Ovary (tissue), 9 donors: Measurements from ENCODE around the gene LRRC9. TPM values are rescaled to one million over a fixed set of nuclear protein-coding genes. Genes with fewer than 3 reads are reported as not detected.

Experiments used
- DNase-seq, 5 donors: peaks; one replicate each; pipeline ENCODE4 v3.0.0-alpha.2; 2019 to 2020
- H3K27ac ChIP-seq, 2 donors: fragments of 200-600 bp; one replicate each; pipeline versions ENCODE4 v1.5.1 to v1.8.0; 2019 to 2022
- H3K27me3 ChIP-seq: fragments of 200-600 bp; one replicate; pipeline ENCODE4 v1.8.0; 2022
- H3K36me3 ChIP-seq: fragments of 200-600 bp; sonication (generic); one replicate; pipeline ENCODE4 v1.5.1; 2019
- H3K4me1 ChIP-seq: one replicate; pipeline ENCODE4 v1.8.1; 2013; ENCODE audit warnings: mild to moderate bottlenecking, moderate library complexity; ENCODE audit not compliant: insufficient read depth
- H3K4me3 ChIP-seq: fragments of 200-600 bp; sonication (generic); one replicate; pipeline ENCODE4 v1.5.1; 2017
- H3K9me3 ChIP-seq, 2 donors: fragments of 200-600 bp in 1 of 2; sonication (generic) in 1 of 2; one replicate each; pipeline versions ENCODE4 v1.5.1 to v1.8.1; 2013 to 2019; ENCODE audit warnings: mild to moderate bottlenecking in 1 of 2, moderate library complexity in 1 of 2
- CTCF ChIP-seq, 3 donors: fragments of 450-650 bp in 2 of 3; fragments of 200-600 bp in 1 of 3; IDR thresholded peaks; one replicate each; pipeline versions ENCODE4 v1.5.1 to v1.8.0; 2016 to 2022; ENCODE audit warnings: antibody characterized with exemption in 3 of 3, mild to moderate bottlenecking in 1 of 3
- EP300 ChIP-seq: sonication (generic); formaldehyde crosslinking; IDR thresholded peaks from one replicate; pipeline ENCODE4 v1.6.1; 2017; ENCODE audit warnings: antibody characterized with exemption
- POLR2A ChIP-seq: fragments of 450-650 bp; IDR thresholded peaks from one replicate; pipeline ENCODE4 v1.6.1; 2017; ENCODE audit warnings: antibody characterized with exemption, mild to moderate bottlenecking, moderate library complexity
- WGBS, 3 donors: extraction: QIAGEN DNeasy Blood & Tissue Kit in 1 of 3; methylation state at CpG; one replicate each; pipeline versions ENCODE4 v1.1.5 to v1.1.7; 2013 to 2017; 5-methylcytosine and 5-hydroxymethylcytosine counted together
- intact Hi-C, 4 donors: fragments of 100-400 bp; cut with DNase I; formaldehyde crosslinking; loops; one replicate each; pipeline versions ENCODE4 v1.11.0 to v1.15.1; 2022 to 2023
- polyA plus RNA-seq, 2 donors: library from polyadenylated mRNA; stranded (reverse); fragments of 200-250 nt in 1 of 2; fragments of 350-450 nt in 1 of 2; fragmentation: Illumina TruSeq in 1 of 2; extraction: RNeasy Lipid Tissue Mini Kit (QIAGEN cat#74804) in 1 of 2; gene quantifications; one replicate each; pipeline ENCODE4 v1.2.3, GENCODE V29; 2013 to 2014
- total RNA-seq, 7 donors: library from RNA; depleted of rRNA in 2 of 7; stranded (reverse); fragments of >200 nt in 2 of 7; fragmentation: NEBNext Ultra II Directional in 3 of 7; extraction: Animal tissue kit (Norgen Biotek cat#: 25700) in 3 of 7; gene quantifications; one replicate each; pipeline versions ENCODE4 v1.1.0 to v1.2.4, GENCODE V29; 2016 to 2023
- donor health status: DM: no; HTN: no; CAD: no; lungs with moderate emphysema.
- donor health status: DM: no; HTN: no; CAD: no.
- donor health status: Bipolar disorder and iron deficiency.
- donor health status: DM: yes; HTN: yes; CAD: no.
- donor health status: DM: no; HTN: no; CAD: no.
- donor health status: DM: yes; HTN: yes; CAD: no.

LRRC9 gene
- total and polyA plus RNA-seq, 9 donors = 0.15 to 0.62 (median 0.57) TPM; not detected in 6

- Histone ChIP-seq H3K27me3 (no peaks in the 10 kb centered on the region), H3K27ac (no peak overlapping the region), H3K9me3 (no peaks in the 10 kb centered on the region), H3K4me1 (no peaks in the 10 kb centered on the region), H3K36me3 (no peaks in the 10 kb centered on the region), H3K4me3 (no peak overlapping the region)
- intact Hi-C loops = no loop called here
- DNase-seq = no peak
- 54 to 75% (median 67%) methylated on average over 2 of the region's 2 CpGs for WGBS, 3 donors
- TF ChIP-seq EP300 (no peak), CTCF (IDR thresholded peaks at IDR 0.05) (no peak), POLR2A (no peak)
Measured at GRCh38 chr14:59890676-59891075, 29.3 kb upstream of the LRRC9 start.

GRCh38 chr14:59895721-59896120 lies 24.2 kb upstream of the LRRC9 start:
- H3K36me3 ChIP-seq = no peaks in the 10 kb centered on the region
- intact Hi-C loops = no loop called here
- TF ChIP-seq CTCF (IDR thresholded peaks at IDR 0.05) (no peak), POLR2A (no peak), EP300 (no peak)
- no peak for DNase-seq
- no peaks in the 10 kb centered on the region for H3K9me3 ChIP-seq
- no peaks in the 10 kb centered on the region for H3K4me1 ChIP-seq
- no peak overlapping the region for H3K4me3 ChIP-seq
- no peak overlapping the region for H3K27ac ChIP-seq
- 31 to 44% (median 42%) methylated on average over 1 of the region's 1 CpG for WGBS, 3 donors
- no peaks in the 10 kb centered on the region for H3K27me3 ChIP-seq

GRCh38 chr14:59897757-59898383 lies 22.1 kb upstream of the LRRC9 start:
- TF ChIP-seq CTCF (IDR thresholded peaks at IDR 0.05) (no peak), POLR2A (no peak), EP300 (no peak)
- intact Hi-C loops = no loop called here
- DNase-seq = no peak
- Histone ChIP-seq H3K27me3 (no peaks in the 10 kb centered on the region), H3K27ac (no peak overlapping the region), H3K9me3 (no peaks in the 10 kb centered on the region), H3K36me3 (no peaks in the 10 kb centered on the region), H3K4me1 (no peaks in the 10 kb centered on the region), H3K4me3 (no peak overlapping the region)
- 27 to 38% (median 29%) methylated on average over 8 of the region's 8 CpGs for WGBS, 3 donors

- Histone ChIP-seq H3K9me3 (no peaks in the 10 kb centered on the region), H3K4me1 (no peaks in the 10 kb centered on the region), H3K4me3 (no peak overlapping the region), H3K36me3 (no peaks in the 10 kb centered on the region), H3K27me3 (no peaks in the 10 kb centered on the region), H3K27ac (no peak overlapping the region)
- intact Hi-C loops = no loop called here
- DNase-seq = no peak
- TF ChIP-seq POLR2A (no peak), CTCF (IDR thresholded peaks at IDR 0.05) (no peak)
- 63 to 73% (median 71%) methylated on average over 3 of the region's 3 CpGs for WGBS, 3 donors
Measured at GRCh38 chr14:59900556-59900955, 19.4 kb upstream of the LRRC9 start.
